ENCODE results near the gene SBK1.
A peak's percentile ranks its signal among the peaks of the same experiment; 100 is the strongest.
"Not testable (repeated sequence)": the region's sequence is repeated elsewhere in the genome, so short reads cannot be mapped to it uniquely, and the experiment has no call there.

Gene SBK1
- total RNA-seq: 10.7 to 28.6 (median 17.0) reads per million in 4 experiments

GRCh38 chr16:28291651-28292626 lies at the start of gene SBK1:
Gene SBK1 (plus strand): TSS chr16:28292525. CDS start chr16:28317392, 24,867 bp downstream.
- DNase-seq: peak; percentile 68

GRCh38 chr16:28249483-28249882 lies 42.8 kb upstream of the SBK1 start:
- not testable (repeated sequence) for DNase-seq

GRCh38 chr16:28250999-28251398 lies 41.3 kb upstream of the SBK1 start:
- DNase-seq: no peak

- no peak for DNase-seq
Measured at GRCh38 chr16:28254158-28254557, 38.2 kb upstream of the SBK1 start.

GRCh38 chr16:28255838-28256237 lies 36.5 kb upstream of the SBK1 start:
- no peak for DNase-seq

GRCh38 chr16:28257256-28257655 lies 35.1 kb upstream of the SBK1 start:
- no peak for DNase-seq

- DNase-seq: no peak
Measured at GRCh38 chr16:28258567-28258966, 33.8 kb upstream of the SBK1 start.

GRCh38 chr16:28259091-28259780 lies 33.1 kb upstream of the SBK1 start:
- DNase-seq: no peak

- DNase-seq: no peak
Measured at GRCh38 chr16:28259781-28260150, 32.6 kb upstream of the SBK1 start.

- no peak for DNase-seq
Measured at GRCh38 chr16:28260193-28260592, 32.1 kb upstream of the SBK1 start.

GRCh38 chr16:28261942-28262341 lies 30.4 kb upstream of the SBK1 start:
- no peak for DNase-seq

GRCh38 chr16:28263305-28263704 lies 29.0 kb upstream of the SBK1 start:
- DNase-seq: no peak

GRCh38 chr16:28264656-28265055 lies 27.7 kb upstream of the SBK1 start:
- DNase-seq: no peak

GRCh38 chr16:28265822-28266221 lies 26.5 kb upstream of the SBK1 start:
- DNase-seq: no peak

- no peak for DNase-seq
Measured at GRCh38 chr16:28267356-28267755, 25.0 kb upstream of the SBK1 start.

GRCh38 chr16:28273511-28273910 lies 18.8 kb upstream of the SBK1 start:
- DNase-seq: no peak

GRCh38 chr16:28274676-28275075 lies 17.6 kb upstream of the SBK1 start:
- no peak for DNase-seq

GRCh38 chr16:28276301-28276700 lies 16.0 kb upstream of the SBK1 start:
- no peak for DNase-seq

- DNase-seq: peak; percentile 73
Measured at GRCh38 chr16:28277537-28278388, 14.6 kb upstream of the SBK1 start.

- no peak for DNase-seq
Measured at GRCh38 chr16:28279006-28279405, 13.3 kb upstream of the SBK1 start.

GRCh38 chr16:28280881-28281836 lies 11.2 kb upstream of the SBK1 start:
- no peak for DNase-seq

GRCh38 chr16:28282045-28282444 lies 10.3 kb upstream of the SBK1 start:
- no peak for DNase-seq
